GM21367 (cell line): Measurements from ENCODE around the gene ZP2.
"Not testable (repeated sequence)": the region's sequence is repeated elsewhere in the genome, so short reads cannot be mapped to it uniquely, and the experiment has no call there.

Source experiments
- ATAC-seq: cut with Tn5 transposase; IDR thresholded peaks from one replicate; pipeline ENCODE4 v1.9.1; 2021; ENCODE audit not compliant: unreplicated experiment

Gene ZP2

GRCh38 chr16:21217121-21217520 lies 5.7 kb upstream of the ZP2 start:
- no peak for ATAC-seq

GRCh38 chr16:21214086-21214485 lies 2.7 kb upstream of the ZP2 start:
- ATAC-seq = no peak

GRCh38 chr16:21208446-21209230 lies 2.7 kb downstream of the ZP2 start:
- no peak for ATAC-seq

GRCh38 chr16:21206550-21206949 lies 4.8 kb downstream of the ZP2 start:
- no peak for ATAC-seq

- no peak for ATAC-seq
Measured at GRCh38 chr16:21205303-21205702, 6.1 kb downstream of the ZP2 start.

GRCh38 chr16:21203155-21203797 lies 8.1 kb downstream of the ZP2 start:
- ATAC-seq = no peak

GRCh38 chr16:21199607-21200218 lies 11.7 kb downstream of the ZP2 start:
- no peak for ATAC-seq

GRCh38 chr16:21197621-21198020 lies 13.8 kb downstream of the ZP2 start:
- ATAC-seq = no peak

GRCh38 chr16:21197112-21197511 lies 14.3 kb downstream of the ZP2 start:
- ATAC-seq = no peak

GRCh38 chr16:21195330-21195729 lies 16.0 kb downstream of the ZP2 start:
- ATAC-seq = not testable (repeated sequence)

- ATAC-seq = no peak
Measured at GRCh38 chr16:21194771-21195301, 16.5 kb downstream of the ZP2 start.

- ATAC-seq = no peak
Measured at GRCh38 chr16:21192991-21193390, 18.4 kb downstream of the ZP2 start.

GRCh38 chr16:21190599-21190998 lies 20.8 kb downstream of the ZP2 start:
- no peak for ATAC-seq

- ATAC-seq = no peak
Measured at GRCh38 chr16:21190013-21190412, 21.4 kb downstream of the ZP2 start.

- ATAC-seq = no peak
Measured at GRCh38 chr16:21189311-21189710, 22.1 kb downstream of the ZP2 start.

- ATAC-seq = no peak
Measured at GRCh38 chr16:21186326-21186691, 25.1 kb downstream of the ZP2 start.

GRCh38 chr16:21185659-21186325 lies 25.6 kb downstream of the ZP2 start:
- ATAC-seq = no peak

- ATAC-seq = no peak
Measured at GRCh38 chr16:21184834-21185233, 26.5 kb downstream of the ZP2 start.

GRCh38 chr16:21183995-21184394 lies 27.4 kb downstream of the ZP2 start:
- ATAC-seq = no peak

GRCh38 chr16:21179983-21180365 lies 31.4 kb downstream of the ZP2 start:
- ATAC-seq = no peak
